NT2/D1 (cell line): ENCODE data around the gene C17orf58.

ENCODE experiments used
- SUZ12 ChIP-seq: IDR thresholded peaks from 2 replicates; pipeline ENCODE4 v1.6.1; 2011; ENCODE audit not compliant: insufficient read length, insufficient read depth; ENCODE audit errors: extremely low read depth
- YY1 ChIP-seq: IDR thresholded peaks from 2 replicates; pipeline ENCODE4 v1.6.1; 2011; ENCODE audit not compliant: insufficient read length, insufficient read depth

DNA sequence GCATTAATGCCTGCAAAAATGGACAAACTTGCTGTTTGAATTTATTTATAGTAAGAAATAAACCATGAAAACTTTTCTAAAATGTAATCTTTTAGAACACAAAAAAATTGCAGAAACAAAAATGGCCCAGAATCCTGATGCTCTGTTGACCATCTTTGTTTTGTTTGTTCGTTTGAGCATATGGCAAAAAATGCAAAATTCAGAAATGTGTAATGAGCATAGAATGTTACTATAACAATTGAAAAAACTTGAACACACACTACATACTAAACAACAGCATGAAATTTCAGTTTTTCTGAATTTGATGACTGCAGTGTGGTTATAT lies 38.1 kb upstream of the C17orf58 start:
- TF ChIP-seq SUZ12 (no peak), YY1 (no peak)
